ENCODE measurements around the gene ZNF358.

GRCh38 chr19:7558667-7559066, 42.8 kb downstream of the ZNF358 start:
- no peak for TF ChIP-seq CTCF (IDR thresholded peaks at IDR 0.05; ENCODE audit: borderline replicate concordance, extremely low read depth, low read length, poor library complexity, severe bottlenecking)
- no peak for TF ChIP-seq EZH2 (IDR thresholded peaks at IDR 0.05; ENCODE audit: borderline replicate concordance, low read depth, low read length, severe bottlenecking)
